ENCODE results near the gene SLC18A3. TPM values are rescaled to one million over a fixed set of nuclear protein-coding genes. Genes with fewer than 3 reads are reported as not detected.

Gene SLC18A3
- total RNA-seq, 2 experiments from 2014 or later = not detected

DNA sequence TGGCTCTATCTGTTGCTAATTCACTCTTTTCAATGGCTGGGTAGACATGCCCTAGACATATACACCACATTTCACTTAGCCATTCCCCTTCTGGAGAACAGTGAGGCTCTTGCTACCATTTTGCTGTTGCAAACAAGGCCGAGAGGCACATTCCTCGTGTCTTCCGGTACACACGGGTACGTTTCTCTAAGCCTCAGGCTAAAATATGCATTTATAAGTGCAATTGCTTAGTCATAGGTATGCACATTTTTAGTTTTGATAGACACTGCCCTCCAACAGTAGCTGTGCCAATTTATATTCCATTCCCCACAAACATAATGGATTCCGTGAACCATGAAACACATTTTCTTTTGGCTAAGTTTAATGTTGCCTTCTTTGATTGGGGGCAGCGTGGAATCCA is 16.9 kb downstream of the SLC18A3 start:
- no peaks in the 10 kb centered on the region for H3K36me3 Mint-ChIP-seq
- no peaks in the 10 kb centered on the region for H3K9me3 Mint-ChIP-seq
- no peak for DNase-seq
- no peak overlapping the region for H3K27ac Mint-ChIP-seq
- POLR2A ChIA-PET = no interaction called here
- H3K4me3 Mint-ChIP-seq = no peak overlapping the region
- H3K27me3 Mint-ChIP-seq = no peaks in the 10 kb centered on the region
- intact Hi-C loops (cut with micrococcal nuclease) = no loop called here
- H3K4me1 Mint-ChIP-seq (ENCODE audit: low read depth) = no peaks in the 10 kb centered on the region
- CTCF ChIA-PET = no interaction called here

DNA sequence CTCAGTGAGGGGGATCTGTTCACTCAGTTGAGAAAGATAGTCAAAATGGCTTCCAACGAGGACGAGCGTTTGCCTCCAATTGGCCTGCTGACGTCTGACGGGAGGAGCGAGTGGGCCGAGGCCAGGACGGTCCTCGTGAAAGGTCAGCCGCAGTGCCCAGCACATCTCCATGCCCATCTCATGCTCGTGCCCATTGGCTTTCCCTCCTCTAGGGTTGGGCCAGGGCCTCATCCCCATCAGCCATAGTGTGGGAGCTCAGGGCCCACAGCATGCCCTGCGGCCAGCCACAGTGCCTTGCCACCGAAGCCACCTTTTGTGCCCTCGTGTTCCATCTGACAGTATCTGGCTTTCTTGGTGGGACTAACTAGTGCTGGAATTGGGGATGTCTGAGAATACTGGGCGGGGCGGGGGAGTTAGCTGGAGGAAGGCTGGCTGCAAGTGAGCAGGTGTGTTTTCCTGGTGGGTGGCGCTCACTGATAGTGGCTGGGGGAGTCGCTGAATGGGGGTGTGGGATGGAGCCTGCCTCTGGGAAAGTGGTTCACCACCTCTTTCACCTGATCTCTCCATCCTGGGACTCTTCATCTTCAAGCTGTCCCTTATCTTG is 17.6 kb downstream of the SLC18A3 start:
- intact Hi-C loops (cut with micrococcal nuclease) = no loop called here
- H3K27ac Mint-ChIP-seq = no peak overlapping the region
- peak; percentile 3 for DNase-seq

GRCh38 chr10:49628599-49628998 is 18.5 kb downstream of the SLC18A3 start:
- Mint-ChIP-seq H3K27ac (no peak overlapping the region), H3K9me3 (no peaks in the 10 kb centered on the region), H3K4me1 (ENCODE audit: low read depth) (no peaks in the 10 kb centered on the region), H3K4me3 (no peak overlapping the region), H3K36me3 (no peaks in the 10 kb centered on the region), H3K27me3 (no peaks in the 10 kb centered on the region)
- POLR2A ChIA-PET = no interaction called here
- intact Hi-C loops (cut with micrococcal nuclease) = no loop called here
- DNase-seq = peak; percentile 6
- CTCF ChIA-PET = no interaction called here

More for the DNA sequence above, 17.6 kb downstream of the SLC18A3 start:
- Mint-ChIP-seq H3K27me3 (no peaks in the 10 kb centered on the region), H3K36me3 (no peaks in the 10 kb centered on the region), H3K4me1 (ENCODE audit: low read depth) (no peaks in the 10 kb centered on the region), H3K9me3 (no peaks in the 10 kb centered on the region), H3K4me3 (no peak overlapping the region)
- CTCF ChIA-PET = no interaction called here
- POLR2A ChIA-PET = no interaction called here

- ChIA-PET POLR2A (no interaction called here), CTCF (no interaction called here)
- Mint-ChIP-seq H3K36me3 (no peaks in the 10 kb centered on the region), H3K4me1 (ENCODE audit: low read depth) (no peaks in the 10 kb centered on the region), H3K27ac (no peak overlapping the region), H3K4me3 (no peak overlapping the region), H3K9me3 (no peaks in the 10 kb centered on the region), H3K27me3 (no peaks in the 10 kb centered on the region)
- intact Hi-C loops (cut with micrococcal nuclease) = no loop called here
- DNase-seq = no peak
These were observed 19.3 kb downstream of the SLC18A3 start for GRCh38 chr10:49629431-49629881.

- Mint-ChIP-seq H3K27me3 (no peaks in the 10 kb centered on the region), H3K4me3 (no peak overlapping the region), H3K4me1 (ENCODE audit: low read depth) (no peaks in the 10 kb centered on the region), H3K27ac (no peak overlapping the region), H3K9me3 (no peaks in the 10 kb centered on the region), H3K36me3 (no peaks in the 10 kb centered on the region)
- no peak for DNase-seq
- ChIA-PET CTCF (no interaction called here), POLR2A (no interaction called here)
- intact Hi-C loops (cut with micrococcal nuclease) = no loop called here
These were observed 21.9 kb downstream of the SLC18A3 start for GRCh38 chr10:49631975-49632374.

GRCh38 chr10:49632406-49633317 is 22.6 kb downstream of the SLC18A3 start:
- Mint-ChIP-seq H3K4me3 (no peak overlapping the region), H3K36me3 (no peaks in the 10 kb centered on the region), H3K27ac (no peak overlapping the region), H3K27me3 (no peaks in the 10 kb centered on the region), H3K9me3 (no peaks in the 10 kb centered on the region), H3K4me1 (ENCODE audit: low read depth) (no peaks in the 10 kb centered on the region)
- CTCF ChIA-PET = no interaction called here
- POLR2A ChIA-PET = no interaction called here
- no peak for DNase-seq
- intact Hi-C loops (cut with micrococcal nuclease) = no loop called here

DNA sequence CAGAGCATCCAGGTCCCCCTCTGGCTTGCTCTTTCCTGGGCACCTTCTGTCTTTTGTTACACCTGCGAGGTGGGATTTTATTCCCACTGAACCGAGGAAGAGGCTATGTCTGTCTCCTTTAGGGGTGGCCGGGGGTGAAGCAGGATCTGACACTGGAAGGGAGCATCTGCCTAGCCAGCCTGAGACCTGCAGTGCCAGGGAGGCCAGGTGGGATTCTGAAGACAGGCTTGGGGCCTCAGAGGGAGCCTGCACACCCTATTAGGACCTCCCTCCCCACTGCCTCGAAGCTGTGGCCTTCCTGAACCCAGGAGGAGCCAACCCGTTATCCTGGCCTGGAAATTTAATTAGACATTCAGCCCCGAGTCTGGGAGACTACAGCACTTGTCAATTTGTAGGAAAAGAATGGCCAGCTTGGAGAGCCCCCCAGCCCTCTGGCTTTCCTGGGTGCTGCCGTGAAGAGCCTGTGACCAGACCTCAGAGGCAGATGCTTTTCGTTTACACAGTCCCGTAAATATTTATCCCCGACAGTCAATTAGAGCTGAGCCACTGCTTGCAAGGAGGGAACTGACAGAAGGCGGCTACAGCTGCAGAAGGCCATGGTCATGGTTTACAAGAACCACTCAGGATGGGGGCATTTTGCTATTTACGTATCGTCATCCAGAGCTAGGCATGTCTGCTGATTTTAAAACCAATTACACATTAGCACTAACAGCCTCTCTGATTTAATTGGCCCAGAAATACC is 23.4 kb downstream of the SLC18A3 start:
- H3K27me3 Mint-ChIP-seq = no peaks in the 10 kb centered on the region
- intact Hi-C loops (cut with micrococcal nuclease) = no loop called here
- H3K9me3 Mint-ChIP-seq = no peaks in the 10 kb centered on the region
- H3K4me1 Mint-ChIP-seq (ENCODE audit: low read depth) = no peaks in the 10 kb centered on the region
- no peak overlapping the region for H3K27ac Mint-ChIP-seq
- no peak for DNase-seq
- no peaks in the 10 kb centered on the region for H3K36me3 Mint-ChIP-seq
- H3K4me3 Mint-ChIP-seq = no peak overlapping the region
- ChIA-PET CTCF (no interaction called here), POLR2A (no interaction called here)

DNA sequence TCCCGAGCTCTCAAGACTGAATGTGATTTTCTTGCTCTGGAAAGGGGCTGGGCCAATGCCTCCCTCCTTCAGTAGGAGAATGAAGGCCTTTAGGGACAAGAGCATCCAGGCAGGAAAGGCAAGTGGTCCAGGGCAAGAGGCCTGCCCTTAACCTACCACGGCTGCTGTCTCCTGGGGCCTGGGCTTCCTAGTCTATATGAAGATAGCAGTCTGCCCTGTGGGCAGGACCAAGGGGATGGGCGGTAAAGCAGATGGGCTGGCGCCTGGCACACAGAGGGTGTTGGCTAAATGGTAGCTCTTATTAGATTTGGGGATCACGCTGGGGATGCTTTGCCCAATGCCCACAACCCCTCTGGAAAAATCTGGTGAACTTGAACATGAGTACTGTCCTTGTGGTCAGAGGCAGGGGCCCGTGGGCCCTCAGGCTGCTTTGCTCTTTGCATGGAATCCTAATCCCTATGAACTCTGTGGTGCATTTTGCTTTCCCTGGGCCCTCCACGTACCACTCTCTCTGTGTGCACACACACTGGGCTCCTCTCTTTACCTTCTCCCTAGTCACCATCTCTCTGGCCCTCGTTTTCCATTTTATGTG is 24.1 kb downstream of the SLC18A3 start:
- H3K36me3 Mint-ChIP-seq = no peaks in the 10 kb centered on the region
- DNase-seq = peak; percentile 1
- no peaks in the 10 kb centered on the region for H3K27me3 Mint-ChIP-seq
- H3K4me1 Mint-ChIP-seq (ENCODE audit: low read depth) = no peaks in the 10 kb centered on the region
- ChIA-PET POLR2A (no interaction called here), CTCF (no interaction called here)
- H3K4me3 Mint-ChIP-seq = no peak overlapping the region
- no peaks in the 10 kb centered on the region for H3K9me3 Mint-ChIP-seq
- H3K27ac Mint-ChIP-seq = no peak overlapping the region
- intact Hi-C loops (cut with micrococcal nuclease) = no loop called here

- Mint-ChIP-seq H3K4me3 (no peak overlapping the region), H3K4me1 (ENCODE audit: low read depth) (no peaks in the 10 kb centered on the region), H3K9me3 (no peaks in the 10 kb centered on the region), H3K36me3 (no peaks in the 10 kb centered on the region), H3K27me3 (peaks cover 22% of the 10 kb centered on the region), H3K27ac (no peak overlapping the region)
- ChIA-PET POLR2A (no interaction called here), CTCF (no interaction called here)
- DNase-seq = no peak
- intact Hi-C loops (cut with micrococcal nuclease) = no loop called here
These were observed 32.2 kb downstream of the SLC18A3 start for GRCh38 chr10:49642311-49642710.

DNA sequence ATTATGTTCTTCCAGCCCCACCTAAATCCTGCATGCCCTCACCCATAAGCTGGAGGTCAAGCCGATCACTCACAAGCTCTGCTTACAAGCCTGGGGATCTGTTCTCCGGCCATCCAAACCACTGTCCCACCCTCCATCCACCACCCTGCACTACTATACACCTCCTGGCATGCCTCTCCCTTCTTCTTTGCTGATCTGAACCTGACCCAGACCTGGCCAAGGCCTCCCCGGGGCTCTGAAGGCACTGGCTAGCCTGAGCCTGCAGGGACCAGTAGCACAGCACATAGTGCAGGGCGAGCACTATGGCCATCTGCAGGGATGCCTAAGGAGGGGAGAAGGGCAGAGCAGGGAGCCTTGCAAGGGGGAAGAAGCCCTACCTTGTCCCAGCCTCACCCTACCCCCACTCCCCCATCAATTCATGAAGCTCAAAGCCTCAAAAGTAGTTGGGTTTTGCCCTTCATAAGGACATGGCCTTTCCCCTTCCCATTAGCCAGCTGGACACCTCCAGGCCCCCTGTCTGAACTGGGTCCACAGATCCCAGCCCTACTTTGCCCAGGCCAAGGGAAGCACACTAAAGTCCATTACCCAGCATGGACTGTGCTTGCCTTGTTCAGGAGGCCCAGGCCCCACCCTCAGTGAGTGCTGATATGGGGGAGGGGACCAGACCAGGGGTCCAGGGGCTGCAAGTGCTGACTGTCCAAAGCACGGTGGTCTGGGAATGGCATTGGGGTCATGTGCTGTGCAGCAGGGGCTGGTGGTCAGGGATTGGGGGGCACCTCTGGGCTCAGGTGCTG is 33.3 kb downstream of the SLC18A3 start:
- Mint-ChIP-seq H3K36me3 (no peaks in the 10 kb centered on the region), H3K27me3 (peaks cover 24% of the 10 kb centered on the region), H3K9me3 (no peaks in the 10 kb centered on the region), H3K4me3 (no peak overlapping the region), H3K27ac (no peak overlapping the region), H3K4me1 (ENCODE audit: low read depth) (no peaks in the 10 kb centered on the region)
- DNase-seq = no peak
- ChIA-PET POLR2A (no interaction called here), CTCF (no interaction called here)
- intact Hi-C loops (cut with micrococcal nuclease) = no loop called here

DNA sequence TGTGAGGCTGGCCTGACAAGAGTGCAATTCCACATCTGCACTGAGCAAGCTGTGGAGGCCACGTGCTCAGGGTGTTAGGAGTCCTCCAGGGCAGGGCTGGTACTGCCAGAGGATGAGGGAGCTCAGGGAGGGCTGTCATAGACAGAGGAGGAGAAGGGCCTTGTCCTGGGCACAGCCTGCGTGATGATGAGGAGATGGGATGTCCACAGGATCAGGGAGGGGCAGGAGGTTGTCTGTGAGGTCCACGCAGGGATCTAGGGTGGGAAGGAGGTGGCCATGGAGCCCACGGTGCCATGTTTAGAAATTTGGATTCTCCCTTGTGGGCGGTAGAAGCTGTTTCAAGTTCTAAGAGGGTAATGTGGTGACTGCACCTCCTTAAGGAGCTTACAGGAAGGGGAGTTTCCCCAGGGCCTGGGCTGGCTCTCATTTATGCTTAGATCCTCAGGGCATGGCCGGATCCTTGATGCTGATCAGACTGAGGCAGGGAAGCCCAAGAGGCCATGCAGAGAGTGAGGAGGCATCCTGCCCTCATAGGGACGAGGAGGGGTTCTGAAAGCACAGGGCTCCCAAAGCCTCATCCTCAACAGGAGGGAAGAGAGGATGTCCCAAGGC is 34.0 kb downstream of the SLC18A3 start:
- no peak overlapping the region for H3K4me3 Mint-ChIP-seq
- ChIA-PET POLR2A (no interaction called here), CTCF (no interaction called here)
- peaks cover 26% of the 10 kb centered on the region for H3K27me3 Mint-ChIP-seq
- H3K9me3 Mint-ChIP-seq = no peaks in the 10 kb centered on the region
- intact Hi-C loops (cut with micrococcal nuclease) = no loop called here
- DNase-seq = no peak
- H3K27ac Mint-ChIP-seq = no peak overlapping the region
- no peaks in the 10 kb centered on the region for H3K36me3 Mint-ChIP-seq
- H3K4me1 Mint-ChIP-seq (ENCODE audit: low read depth) = no peaks in the 10 kb centered on the region

Data from activated CD4-positive, alpha-beta memory T cell treated with anti-CD3 and anti-CD28 coated beads for 36 hours (primary cell).